Panc1 (cell line): Measurements from ENCODE around the gene STAT3. TPM values are rescaled to one million over a fixed set of nuclear protein-coding genes. Genes with fewer than 3 reads are reported as not detected.
"Not testable (repeated sequence)": the region's sequence is repeated elsewhere in the genome, so short reads cannot be mapped to it uniquely, and the experiment has no call there.

ENCODE experiments used
- ATAC-seq: fragments of 200-7000 bp; cut with Tn5 transposase; 2 replicates; pipeline ENCODE4 v1.9.1; 2020; ENCODE audit warnings: mild to moderate bottlenecking, moderate library complexity
- BruUV-seq: library from RNA; stranded (reverse); fragments of 400-500 nt; replicated peaks from 2 replicates; lab custom pipeline; 2021; lab: Mats Ljungman, UMichigan
- CTCF ChIA-PET: fragments of 300-600 bp; sonication (Branson Sonifier 250); formaldehyde crosslinking; loops from one replicate; lab custom pipeline; 2022; ENCODE audit warnings: antibody characterized with exemption; lab: Charles Lee
- POLR2A ChIA-PET: fragments of 300-600 bp; sonication (Branson Sonifier 250); formaldehyde crosslinking; loops from one replicate; lab custom pipeline; 2022; ENCODE audit warnings: antibody characterized with exemption; lab: Charles Lee
- DNase-seq: peaks from one replicate; pipeline ENCODE4 v3.0.0-alpha.2; 2010; ENCODE audit warnings: low read depth, low spot score
- H3K27ac ChIP-seq: 2 replicates; pipeline ENCODE4 v1.5.1; 2011; ENCODE audit warnings: mild to moderate bottlenecking, low read length, inconsistent platforms
- H3K27me3 ChIP-seq: fragments of 200-500 bp; sonication (Bioruptor generic); 2 replicates; pipeline ENCODE4 v1.6.0; 2014; ENCODE audit warnings: low read length, inconsistent platforms; ENCODE audit not compliant: control insufficient read depth, insufficient read depth
- H3K36me3 ChIP-seq: fragments of 200-500 bp; sonication (Bioruptor generic); 2 replicates; pipeline ENCODE4 v1.5.1; 2014; ENCODE audit warnings: inconsistent platforms, mild to moderate bottlenecking, low read length, moderate library complexity; ENCODE audit not compliant: control insufficient read depth, insufficient read depth
- H3K4me1 ChIP-seq: 2 replicates; pipeline ENCODE4 v1.5.1; 2011; ENCODE audit warnings: inconsistent platforms, mild to moderate bottlenecking, low read length, moderate library complexity; ENCODE audit not compliant: control insufficient read depth, insufficient read depth
- H3K4me3 ChIP-seq, 2 experiments: 2 replicates each; pipeline ENCODE4 v1.5.1; 2011 to 2012; ENCODE audit warnings: low read depth in 2 of 2, low read length in 2 of 2, mild to moderate bottlenecking in 2 of 2, inconsistent platforms in 1 of 2, moderate library complexity in 1 of 2
- H3K9me3 ChIP-seq: fragments of 200-500 bp; sonication (Bioruptor generic); 2 replicates; pipeline ENCODE4 v1.5.1; 2014; ENCODE audit warnings: low read depth, mild to moderate bottlenecking, inconsistent platforms, low read length, moderate library complexity; ENCODE audit not compliant: control insufficient read depth, insufficient read depth
- CTCF ChIP-seq: fragments of 450-650 bp; IDR thresholded peaks from 2 replicates; pipeline ENCODE4 v1.5.1; 2017; ENCODE audit warnings: mild to moderate bottlenecking
- POLR2AphosphoS5 ChIP-seq: IDR thresholded peaks from 2 replicates; pipeline ENCODE4 v1.6.1; 2012; ENCODE audit warnings: mild to moderate bottlenecking, low read depth, low read length, moderate library complexity
- REST ChIP-seq, 2 experiments: IDR thresholded peaks; 2 replicates each; pipeline ENCODE4 v1.6.1; 2011 to 2012; ENCODE audit warnings: low read depth in 2 of 2, control low read depth in 1 of 2, low read length in 1 of 2, mild to moderate bottlenecking in 1 of 2, moderate library complexity in 1 of 2; ENCODE audit not compliant: insufficient read depth in 1 of 2
- SIN3A ChIP-seq: IDR thresholded peaks from 2 replicates; pipeline ENCODE4 v1.6.1; 2012; ENCODE audit warnings: low read depth, mild to moderate bottlenecking, low read length, moderate library complexity, borderline replicate concordance; ENCODE audit not compliant: insufficient read depth
- TCF7L2 ChIP-seq: IDR thresholded peaks from 2 replicates; pipeline ENCODE4 v1.6.1; 2011; ENCODE audit warnings: mild to moderate bottlenecking, low read depth, low read length, inconsistent platforms
- in situ Hi-C: cut with HindIII; loops from 2 replicates; pipeline ENCODE4 v1.10.0; 2016; ENCODE audit warnings: low sequenced_read_pairs, low pct_unique_long_range_greater_than_20kb
- intact Hi-C: fragments of 100-400 bp; cut with micrococcal nuclease; formaldehyde crosslinking; loops from one replicate; pipeline ENCODE4 v1.10.0; 2022; ENCODE audit not compliant: unreplicated experiment
- total RNA-seq: library from RNA; stranded (reverse); gene quantifications from one replicate; pipeline ENCODE4 v1.2.1, GENCODE V29; 2021; ENCODE audit not compliant: unreplicated experiment

Gene STAT3
- total RNA-seq, 1 experiment from 2014 or later, result 287 TPM

DNA sequence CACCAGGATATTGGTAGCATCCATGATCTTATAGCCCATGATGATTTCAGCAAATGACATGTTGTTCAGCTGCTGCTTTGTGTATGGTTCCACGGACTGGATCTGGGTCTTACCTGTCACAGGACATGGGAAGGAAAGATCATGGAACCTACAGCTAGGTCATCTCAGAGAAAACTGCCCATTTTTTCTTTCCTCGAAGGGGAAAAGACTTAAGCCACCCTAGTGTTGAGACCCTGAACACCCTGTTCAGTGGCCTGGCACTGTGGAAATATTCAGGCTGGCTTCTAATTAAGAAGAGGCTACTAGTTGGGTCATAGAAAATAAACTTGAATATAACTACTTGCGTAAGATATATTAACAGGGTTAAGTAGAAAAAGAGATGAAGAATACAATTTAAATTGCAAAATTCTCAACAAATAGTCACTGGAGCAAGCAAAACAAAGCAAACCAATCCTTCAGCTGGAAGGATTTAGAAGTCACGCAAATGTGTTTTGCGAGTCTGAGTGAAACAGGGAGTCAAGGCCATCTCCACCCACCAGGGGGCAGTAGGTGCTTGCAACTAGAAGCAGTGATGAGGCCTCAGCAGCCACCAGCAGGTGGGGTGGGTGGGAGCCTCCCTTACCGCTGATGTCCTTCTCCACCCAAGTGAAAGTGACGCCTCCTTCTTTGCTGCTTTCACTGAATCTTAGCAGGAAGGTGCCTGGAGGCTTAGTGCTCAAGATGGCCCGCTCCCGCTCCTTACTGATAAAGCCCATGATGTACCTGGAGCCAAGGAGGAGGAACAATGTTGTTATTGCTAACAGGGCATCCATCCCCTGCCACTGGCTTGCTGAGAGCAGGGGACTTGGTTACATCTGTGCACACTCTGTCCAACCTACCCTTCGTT, 65.6 kb downstream of the STAT3 start:
- CTCF ChIA-PET, result interaction anchor here (0.7 kb wide), 1 partner anchor 695 kb away, joined by 3 read pairs; no protein-coding TSS in a partner anchor
- intact Hi-C loops (loop anchor here (10.0 kb wide), 1 partner anchor 62 kb away; the partner anchor contains the start of gene STAT3), in situ Hi-C loops (no loop called here)
- no peaks in the 10 kb centered on the region for H3K9me3 ChIP-seq
- peaks cover 45% of the 10 kb centered on the region for H3K4me1 ChIP-seq
- ATAC-seq (peak; percentile 79), DNase-seq (peak; percentile 82)
- peak overlapping the region; percentile 98 for H3K27ac ChIP-seq
- POLR2A ChIA-PET, result no interaction called here
- TF ChIP-seq POLR2AphosphoS5, result no peak; the same call in 1 of the 2 replicates
- no peak for TF ChIP-seq TCF7L2
- no peak for TF ChIP-seq REST (IDR thresholded peaks at IDR 0.05; ENCODE audit: insufficient read depth in 1 of 2, low read depth in 2 of 2, low read length in 1 of 2)
- peak; percentile 88 for TF ChIP-seq CTCF
- no peak overlapping the region for H3K4me3 ChIP-seq
- BruUV-seq, result no TSS peak
- H3K36me3 ChIP-seq, result peaks cover 10% of the 10 kb centered on the region; the same call in 1 of the 2 replicates
- H3K27me3 ChIP-seq, result no peaks in the 10 kb centered on the region

GRCh38 chr17:42321555-42321954, 66.7 kb downstream of the STAT3 start:
- H3K36me3 ChIP-seq, result peaks cover 10% of the 10 kb centered on the region; the same call in 1 of the 2 replicates
- in situ Hi-C loops (no loop called here), intact Hi-C loops (loop anchor here (10.0 kb wide), 1 partner anchor 63 kb away; the partner anchor contains the start of gene STAT3)
- H3K4me1 ChIP-seq, result peaks cover 49% of the 10 kb centered on the region
- ChIA-PET POLR2A (no interaction called here), CTCF (interaction anchor here (0.7 kb wide), 1 partner anchor 56 kb away, joined by 5 read pairs; no protein-coding TSS in a partner anchor)
- no peak for TF ChIP-seq SIN3A
- TF ChIP-seq CTCF, result no peak
- no peak for TF ChIP-seq REST (IDR thresholded peaks at IDR 0.05; ENCODE audit: insufficient read depth in 1 of 2, low read depth in 2 of 2, low read length in 1 of 2)
- TF ChIP-seq POLR2AphosphoS5, result 0 out of 2 replicates have a peak, but pooled peaks have one; percentile 18
- no peak for TF ChIP-seq TCF7L2
- H3K27me3 ChIP-seq, result no peaks in the 10 kb centered on the region
- no peaks in the 10 kb centered on the region for H3K9me3 ChIP-seq
- ATAC-seq (no peak), DNase-seq (no peak)
- peak overlapping the region; percentile 98 for H3K27ac ChIP-seq
- no peak overlapping the region for H3K4me3 ChIP-seq
- BruUV-seq, result TSS peak; percentile 59

DNA sequence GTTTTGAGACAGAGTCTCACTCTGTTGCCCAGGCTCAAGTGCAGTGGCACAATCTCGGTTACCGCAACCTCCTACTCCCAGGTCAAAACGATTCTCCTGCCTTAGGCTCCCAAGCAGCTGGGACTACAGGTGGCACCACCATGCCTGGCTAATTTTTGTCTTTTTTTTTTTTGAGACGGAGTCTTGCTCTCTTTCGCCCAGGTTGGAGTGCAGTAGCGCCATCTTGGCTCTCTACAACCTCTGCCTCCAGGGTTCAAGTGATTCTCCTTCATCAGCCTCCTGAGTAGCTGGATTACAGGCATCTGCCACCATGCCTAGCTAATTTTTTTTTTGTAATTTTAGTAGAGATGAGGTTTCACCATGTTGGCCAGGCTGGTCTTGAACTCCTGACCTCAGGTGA, 70.3 kb downstream of the STAT3 start:
- DNase-seq, H3K27me3 ChIP-seq, H3K4me3 ChIP-seq, ATAC-seq, H3K36me3 ChIP-seq, in situ Hi-C loops, POLR2A ChIA-PET, BruUV-seq, H3K9me3 ChIP-seq: not testable (repeated sequence)
- peaks cover 56% of the 10 kb centered on the region for H3K4me1 ChIP-seq
- CTCF ChIA-PET, result interaction anchor here (0.6 kb wide), 1 partner anchor 96 kb away, joined by 3 read pairs; no protein-coding TSS in a partner anchor
- peak overlapping the region; percentile 70; the same call in 1 of the 2 replicates for H3K27ac ChIP-seq
- intact Hi-C loops, result loop anchor here (10.0 kb wide), 1 partner anchor 207 kb away; no protein-coding TSS in a partner anchor
